Measurements from ENCODE around the gene CLP1.

GRCh38 chr11:57709802-57710367 is 52.3 kb downstream of the CLP1 start:
- TF ChIP-seq CTCF (IDR thresholded peaks at IDR 0.05) (no peak), POLR2A (IDR thresholded peaks at IDR 0.05) (no peak)
